ENCODE data around the gene MEIOB.

MEIOB gene

GRCh38 chr16:1834096-1834495, 37.9 kb downstream of the MEIOB start:
- H3K4me1 Mint-ChIP-seq, result peaks cover 3% of the 10 kb centered on the region
- H3K27me3 Mint-ChIP-seq (ENCODE audit: low read depth), result no peaks in the 10 kb centered on the region
- H3K9me3 Mint-ChIP-seq, result no peaks in the 10 kb centered on the region
- TF ChIP-seq CTCF (IDR thresholded peaks at IDR 0.05; ENCODE audit: unreplicated experiment in 3 of 3), result no peak
- no peak overlapping the region for H3K27ac Mint-ChIP-seq
- no peak overlapping the region for H3K4me3 Mint-ChIP-seq
- peaks cover 13% of the 10 kb centered on the region for H3K36me3 Mint-ChIP-seq (ENCODE audit: low read depth)

DNA sequence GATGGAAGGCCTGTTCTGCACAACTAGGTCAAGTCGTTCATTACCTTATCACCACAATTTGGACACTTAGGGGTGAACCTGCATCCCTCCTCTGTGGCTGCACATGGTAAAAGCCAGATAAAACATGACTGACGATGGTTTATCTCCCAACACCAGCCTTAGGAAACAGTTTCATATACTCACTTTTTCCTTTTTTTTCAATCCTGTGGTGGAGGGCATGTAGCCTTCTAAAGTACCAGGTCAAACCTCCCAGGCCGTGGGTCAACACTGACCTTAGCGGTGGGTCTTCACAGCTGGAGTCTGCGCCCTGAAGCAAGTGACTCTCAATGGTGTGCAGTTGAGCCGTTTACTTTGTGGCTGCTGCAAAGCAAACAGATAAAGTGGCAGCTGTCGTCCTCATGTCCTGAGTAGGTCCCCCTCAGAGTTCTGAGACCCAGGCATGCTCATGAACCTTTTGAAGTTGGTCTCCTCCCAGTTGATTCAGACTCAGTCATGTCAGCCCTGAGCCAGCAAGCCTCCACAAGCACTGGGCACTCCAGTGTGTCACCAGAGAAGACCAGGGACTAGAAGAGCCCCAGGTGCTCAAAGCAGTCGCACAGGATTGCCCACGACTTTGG, 39.0 kb downstream of the MEIOB start:
- TF ChIP-seq CTCF (IDR thresholded peaks at IDR 0.05; ENCODE audit: unreplicated experiment in 3 of 3), result no peak
- no peaks in the 10 kb centered on the region for H3K9me3 Mint-ChIP-seq
- no peaks in the 10 kb centered on the region for H3K27me3 Mint-ChIP-seq (ENCODE audit: low read depth)
- no peak overlapping the region for H3K27ac Mint-ChIP-seq
- peaks cover 15% of the 10 kb centered on the region for H3K36me3 Mint-ChIP-seq (ENCODE audit: low read depth)
- peak overlapping the region in 1 of 3 experiments; percentile 22 for H3K4me3 Mint-ChIP-seq
- H3K4me1 Mint-ChIP-seq, result peaks cover 9% of the 10 kb centered on the region

GRCh38 chr16:1831186-1832075, 40.5 kb downstream of the MEIOB start:
- no peak for TF ChIP-seq CTCF (IDR thresholded peaks at IDR 0.05; ENCODE audit: unreplicated experiment in 3 of 3)
- Mint-ChIP-seq H3K36me3 (ENCODE audit: low read depth) (peaks cover 15% of the 10 kb centered on the region), H3K27ac (peak overlapping the region in 2 of 3 experiments; percentile 11 to 33), H3K27me3 (ENCODE audit: low read depth) (peaks cover 3% of the 10 kb centered on the region), H3K4me1 (peaks cover 18% of the 10 kb centered on the region), H3K4me3 (peak overlapping the region in 2 of 3 experiments; percentile 40 to 61), H3K9me3 (no peaks in the 10 kb centered on the region)

DNA sequence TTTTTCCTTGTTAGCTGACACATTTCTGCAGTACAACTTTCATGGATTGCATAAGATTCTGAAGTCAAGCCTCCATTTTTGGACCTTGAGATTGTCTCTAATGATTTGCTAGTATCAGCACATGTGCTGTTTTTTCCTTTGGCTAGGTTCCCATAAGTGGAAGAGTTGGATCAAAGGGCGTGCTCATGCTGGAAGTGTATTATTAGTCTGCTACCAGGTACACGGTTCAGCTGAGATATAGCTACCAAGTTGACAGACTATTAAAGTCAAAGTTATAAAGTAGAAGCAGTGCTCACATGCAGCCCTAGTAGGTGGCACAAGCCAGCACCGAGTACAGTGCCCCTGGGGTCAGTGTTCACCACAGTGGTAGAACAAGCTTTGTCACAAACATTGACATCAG, 41.8 kb downstream of the MEIOB start:
- Mint-ChIP-seq H3K36me3 (ENCODE audit: low read depth) (peaks cover 15% of the 10 kb centered on the region), H3K4me3 (peak overlapping the region; percentile 42 to 63 (median 52)), H3K9me3 (no peaks in the 10 kb centered on the region), H3K4me1 (peaks cover 18% of the 10 kb centered on the region), H3K27me3 (ENCODE audit: low read depth) (peaks cover 3% of the 10 kb centered on the region), H3K27ac (peak overlapping the region in 2 of 3 experiments; percentile 20 to 54)
- no peak for TF ChIP-seq CTCF (IDR thresholded peaks at IDR 0.05; ENCODE audit: unreplicated experiment in 3 of 3)

DNA sequence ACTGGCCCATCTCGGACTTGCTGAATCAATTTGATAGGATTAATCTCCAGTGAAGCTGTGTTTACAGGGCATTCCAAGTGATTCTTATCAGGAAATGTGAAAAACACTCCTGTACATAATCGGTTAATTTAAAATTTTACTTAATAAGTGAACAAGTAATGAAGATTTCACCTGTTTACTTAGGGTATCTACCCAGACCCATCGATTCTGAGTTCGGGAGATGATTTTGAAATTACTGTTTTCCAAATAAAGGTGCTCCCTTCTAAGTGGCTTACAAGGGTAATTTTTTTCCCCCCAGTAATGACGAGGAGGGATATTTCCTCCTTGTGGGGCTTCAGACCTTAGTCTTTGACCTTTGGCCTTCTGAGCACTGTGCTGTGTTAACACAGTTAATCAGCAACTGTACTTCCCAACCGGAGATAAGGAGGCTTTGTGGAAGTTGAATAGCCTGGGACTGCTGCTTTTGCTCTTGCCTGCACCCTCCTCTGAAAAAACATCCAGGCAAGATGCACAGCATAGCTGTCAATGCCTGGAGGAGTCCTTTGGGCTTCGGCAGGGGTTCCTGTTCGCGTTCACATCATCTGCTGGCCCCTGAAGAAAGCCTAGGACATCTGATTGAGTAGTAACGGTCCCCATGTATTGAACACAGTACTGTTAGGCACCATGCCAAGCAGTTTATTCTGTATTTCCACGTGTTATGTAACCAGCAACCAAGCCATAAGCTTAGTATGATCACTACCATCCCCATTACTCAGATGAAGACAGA, 43.1 kb downstream of the MEIOB start:
- H3K4me3 Mint-ChIP-seq, result peak overlapping the region; percentile 87 to 93 (median 87)
- TF ChIP-seq CTCF (IDR thresholded peaks at IDR 0.05; ENCODE audit: unreplicated experiment in 3 of 3), result no peak
- H3K4me1 Mint-ChIP-seq, result peaks cover 24% of the 10 kb centered on the region
- H3K27me3 Mint-ChIP-seq (ENCODE audit: low read depth), result peaks cover 3% of the 10 kb centered on the region
- H3K27ac Mint-ChIP-seq, result peak overlapping the region in 2 of 3 experiments; percentile 14 to 87
- no peaks in the 10 kb centered on the region for H3K9me3 Mint-ChIP-seq
- H3K36me3 Mint-ChIP-seq (ENCODE audit: low read depth), result peaks cover 15% of the 10 kb centered on the region
